ENCODE measurements around the gene SLC22A16.

The SLC22A16 gene

GRCh38 chr6:110399219-110400071, 77.0 kb downstream of the SLC22A16 start:
- no peak for DNase-seq

DNA sequence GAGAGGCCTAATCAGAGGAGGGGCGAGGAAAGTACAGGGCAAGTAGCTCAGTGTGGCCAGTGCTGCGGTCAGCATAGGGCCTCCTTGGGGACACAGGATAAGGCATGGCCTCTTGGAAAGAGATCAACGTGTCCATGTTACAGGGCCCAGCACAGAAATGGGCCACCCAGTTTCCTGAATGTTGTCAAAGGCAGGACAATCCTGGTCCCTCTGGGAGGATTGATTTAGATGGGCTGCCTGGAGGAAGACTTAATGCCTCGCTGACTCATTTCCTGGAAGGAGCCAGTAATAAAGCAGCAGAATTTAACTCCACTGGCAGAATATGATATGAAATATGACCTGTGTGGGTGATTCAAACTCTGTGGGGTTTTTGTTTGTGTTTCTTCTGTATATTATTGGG, 77.6 kb downstream of the SLC22A16 start:
- no peak for DNase-seq

DNA sequence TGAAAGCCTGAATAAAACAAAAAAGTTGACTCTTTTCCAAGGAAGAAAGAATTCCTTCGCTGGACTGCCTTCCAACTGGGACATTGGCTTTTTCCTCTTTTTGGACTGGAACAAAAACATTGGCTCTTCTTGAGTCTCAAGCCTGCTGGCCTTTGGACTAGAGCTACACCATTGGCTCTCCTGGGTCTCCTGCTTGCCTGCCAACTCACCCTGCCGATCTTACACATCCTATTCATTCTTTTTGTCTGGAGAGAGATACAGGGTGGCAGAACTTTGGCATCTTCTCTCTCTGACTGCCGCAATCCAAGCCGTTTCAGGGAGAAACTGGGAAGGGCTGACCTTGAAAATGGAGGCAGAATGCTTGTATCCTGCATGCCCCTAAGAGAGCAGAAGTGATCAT, 81.2 kb downstream of the SLC22A16 start:
- no peak for DNase-seq

DNA sequence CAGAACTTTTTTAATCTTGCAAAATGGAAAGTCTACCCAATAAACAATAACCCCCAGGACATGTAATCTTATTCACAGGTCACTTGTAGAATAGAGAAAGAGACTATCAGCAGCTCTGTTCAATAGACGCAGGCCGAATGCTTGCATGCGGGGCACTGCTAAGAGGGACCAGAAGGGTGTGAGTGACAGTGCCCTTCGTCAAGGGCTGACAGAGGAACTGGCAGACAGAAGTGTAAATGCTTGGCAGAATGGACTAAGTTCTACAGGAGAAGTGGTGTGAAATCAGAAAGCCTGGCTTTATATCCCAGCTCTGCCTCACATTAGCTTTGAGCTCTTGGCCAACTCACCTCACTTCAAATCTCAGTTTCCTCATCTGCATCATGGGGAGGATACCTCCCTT, 82.0 kb downstream of the SLC22A16 start:
- DNase-seq, result no peak

GRCh38 chr6:110392727-110393126, 83.7 kb downstream of the SLC22A16 start:
- DNase-seq, result no peak

- no peak for DNase-seq
Measured at GRCh38 chr6:110390404-110390803, 86.0 kb downstream of the SLC22A16 start.

DNA sequence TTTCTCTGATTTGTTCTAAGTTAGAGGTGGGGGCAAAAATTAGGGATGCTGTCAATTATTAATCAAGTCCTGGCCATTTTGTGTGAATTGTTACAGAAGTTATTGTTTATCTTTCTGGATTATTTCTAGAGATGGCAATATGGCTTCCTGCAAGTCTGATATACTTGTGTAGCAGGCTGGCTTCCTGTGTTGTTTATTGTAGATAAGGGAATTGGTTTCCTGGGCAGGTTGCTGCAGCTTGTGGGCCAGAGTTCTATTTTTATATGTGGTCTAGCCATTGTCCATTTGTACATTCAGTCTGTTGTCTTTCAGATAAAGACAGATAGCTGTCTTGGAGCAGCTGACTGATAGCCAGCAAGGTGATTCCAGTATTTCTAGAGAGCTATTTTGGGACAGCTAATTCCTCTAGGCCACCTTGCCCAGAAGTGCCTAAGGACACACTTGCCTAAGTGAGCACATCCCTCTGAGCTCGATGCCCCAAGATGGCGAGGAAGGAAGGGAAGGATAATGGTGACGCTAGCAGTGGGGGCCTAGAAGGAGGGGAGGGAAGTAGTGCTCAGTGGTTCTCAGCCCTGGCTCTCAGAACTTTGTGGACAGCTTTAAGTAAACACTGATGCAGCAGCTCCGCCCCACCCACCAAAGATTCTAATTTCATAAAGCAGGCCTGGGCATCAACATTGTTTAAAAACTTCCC, 86.6 kb downstream of the SLC22A16 start:
- DNase-seq, result no peak

DNA sequence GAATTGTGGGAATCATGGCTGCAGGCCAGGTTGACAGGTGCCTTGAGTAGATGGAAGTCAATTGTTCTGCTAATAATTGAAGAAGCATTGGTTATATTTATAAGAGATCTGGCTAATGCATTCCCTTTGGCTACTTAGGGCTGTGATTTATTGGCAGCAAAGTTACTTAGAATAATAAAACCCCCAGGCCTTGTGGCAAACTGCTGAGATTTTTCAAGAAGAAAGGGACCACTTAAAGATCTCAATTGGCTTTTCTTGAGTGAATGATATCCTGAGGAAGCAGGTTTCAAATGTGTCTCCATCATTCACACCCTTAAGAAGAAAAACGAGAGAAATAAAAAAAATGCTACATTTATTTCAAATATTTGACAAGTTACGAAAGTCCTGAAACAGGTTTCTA, 88.4 kb downstream of the SLC22A16 start:
- no peak for DNase-seq

DNA sequence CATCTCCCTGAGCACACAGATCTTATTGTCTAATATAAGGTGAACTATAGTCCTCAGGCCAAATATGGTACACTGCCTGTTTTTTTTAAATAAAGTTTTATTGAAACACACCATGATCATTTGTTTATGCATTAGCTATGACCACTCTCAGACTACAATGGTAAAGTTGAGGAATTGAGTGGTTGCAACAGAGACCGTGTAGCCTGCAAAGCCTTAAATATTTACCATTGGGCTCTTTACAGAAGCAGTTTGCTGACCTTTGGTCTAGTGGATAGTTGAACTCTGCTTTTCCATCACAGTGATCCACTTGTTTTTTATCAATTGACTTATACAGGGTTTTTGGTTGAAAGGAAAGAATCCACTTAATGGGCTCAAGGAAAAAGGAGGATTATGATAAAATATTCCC, 91.0 kb downstream of the SLC22A16 start:
- no peak for DNase-seq

- DNase-seq, result no peak
Measured at GRCh38 chr6:110378552-110378951, 97.9 kb downstream of the SLC22A16 start.

All from COR-L47 (cell line).